Measurements from ENCODE around the gene MPPED2. TPM values are rescaled to one million over a fixed set of nuclear protein-coding genes. Genes with fewer than 3 reads are reported as not detected.

Gene MPPED2
- total RNA-seq, 1 donor from 2014 or later, result 25.9 TPM

DNA sequence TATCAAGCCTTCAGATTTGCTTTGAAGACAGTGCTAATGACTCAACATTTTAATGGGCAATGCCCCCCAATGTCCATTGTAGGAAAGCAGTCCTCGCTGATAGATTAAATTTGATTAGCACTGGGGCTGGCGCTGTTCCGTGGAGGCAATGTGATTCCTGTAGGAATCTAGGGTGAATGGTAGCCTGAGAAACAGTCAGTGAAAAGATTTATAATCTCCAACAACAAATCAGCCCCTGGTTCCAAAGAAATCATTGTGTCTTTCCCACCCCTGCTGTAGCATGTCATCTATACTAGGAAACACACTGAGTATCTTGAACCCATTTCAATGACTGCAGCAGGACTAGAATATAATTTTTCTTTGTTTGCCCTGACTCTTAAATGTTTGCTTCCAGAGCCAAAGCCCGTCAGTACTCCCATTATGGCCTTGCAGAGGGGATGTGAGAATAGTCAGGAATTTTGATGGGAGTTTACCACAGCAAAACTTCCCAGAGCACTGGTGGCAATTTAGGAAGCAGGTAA, 36.1 kb downstream of the MPPED2 start:
- TF ChIP-seq, protein P1, sequence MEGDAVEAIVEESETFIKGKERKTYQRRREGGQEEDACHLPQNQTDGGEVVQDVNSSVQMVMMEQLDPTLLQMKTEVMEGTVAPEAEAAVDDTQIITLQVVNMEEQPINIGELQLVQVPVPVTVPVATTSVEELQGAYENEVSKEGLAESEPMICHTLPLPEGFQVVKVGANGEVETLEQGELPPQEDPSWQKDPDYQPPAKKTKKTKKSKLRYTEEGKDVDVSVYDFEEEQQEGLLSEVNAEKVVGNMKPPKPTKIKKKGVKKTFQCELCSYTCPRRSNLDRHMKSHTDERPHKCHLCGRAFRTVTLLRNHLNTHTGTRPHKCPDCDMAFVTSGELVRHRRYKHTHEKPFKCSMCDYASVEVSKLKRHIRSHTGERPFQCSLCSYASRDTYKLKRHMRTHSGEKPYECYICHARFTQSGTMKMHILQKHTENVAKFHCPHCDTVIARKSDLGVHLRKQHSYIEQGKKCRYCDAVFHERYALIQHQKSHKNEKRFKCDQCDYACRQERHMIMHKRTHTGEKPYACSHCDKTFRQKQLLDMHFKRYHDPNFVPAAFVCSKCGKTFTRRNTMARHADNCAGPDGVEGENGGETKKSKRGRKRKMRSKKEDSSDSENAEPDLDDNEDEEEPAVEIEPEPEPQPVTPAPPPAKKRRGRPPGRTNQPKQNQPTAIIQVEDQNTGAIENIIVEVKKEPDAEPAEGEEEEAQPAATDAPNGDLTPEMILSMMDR (IDR thresholded peaks at IDR 0.05; ENCODE audit: unreplicated experiment), result no peak
- no peaks in the 10 kb centered on the region for H3K9me3 Mint-ChIP-seq (ENCODE audit: low read depth)
- H3K27me3 Mint-ChIP-seq, result no peaks in the 10 kb centered on the region
- H3K4me1 Mint-ChIP-seq (ENCODE audit: low read depth), result peaks cover 27% of the 10 kb centered on the region
- DNase-seq (ENCODE audit: low spot score, unreplicated experiment), result no peak
- H3K27ac Mint-ChIP-seq, result no peak overlapping the region
- H3K4me3 Mint-ChIP-seq (ENCODE audit: low read depth), result no peak overlapping the region
- no peaks in the 10 kb centered on the region for H3K36me3 Mint-ChIP-seq (ENCODE audit: insufficient read depth)

DNA sequence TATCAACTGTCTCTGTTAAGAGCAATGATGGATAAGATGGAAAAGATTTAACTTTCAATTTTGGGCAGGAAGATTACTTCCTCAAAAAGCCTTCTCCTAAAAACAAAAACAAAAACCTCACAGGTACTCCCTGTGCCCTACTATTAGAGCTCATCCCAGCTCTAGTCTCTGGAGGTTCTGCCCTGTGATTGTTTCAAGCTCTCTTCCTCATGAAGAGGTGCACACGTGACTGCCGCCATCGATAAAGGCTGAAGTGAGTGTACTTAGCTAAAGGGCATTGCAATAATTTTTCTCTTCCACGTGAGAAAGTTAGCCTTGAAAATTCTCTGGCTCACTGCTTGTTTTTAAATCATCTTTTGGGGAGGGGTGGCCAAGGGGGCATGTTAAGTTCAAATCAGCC, 36.6 kb downstream of the MPPED2 start:
- H3K36me3 Mint-ChIP-seq (ENCODE audit: insufficient read depth), result no peaks in the 10 kb centered on the region
- H3K27ac Mint-ChIP-seq, result no peak overlapping the region
- H3K4me3 Mint-ChIP-seq (ENCODE audit: low read depth), result no peak overlapping the region
- DNase-seq (ENCODE audit: low spot score, unreplicated experiment), result no peak
- H3K4me1 Mint-ChIP-seq (ENCODE audit: low read depth), result peaks cover 27% of the 10 kb centered on the region
- no peaks in the 10 kb centered on the region for H3K9me3 Mint-ChIP-seq (ENCODE audit: low read depth)
- H3K27me3 Mint-ChIP-seq, result no peaks in the 10 kb centered on the region
- TF ChIP-seq, protein P1 (IDR thresholded peaks at IDR 0.05; ENCODE audit: unreplicated experiment), result no peak

DNA sequence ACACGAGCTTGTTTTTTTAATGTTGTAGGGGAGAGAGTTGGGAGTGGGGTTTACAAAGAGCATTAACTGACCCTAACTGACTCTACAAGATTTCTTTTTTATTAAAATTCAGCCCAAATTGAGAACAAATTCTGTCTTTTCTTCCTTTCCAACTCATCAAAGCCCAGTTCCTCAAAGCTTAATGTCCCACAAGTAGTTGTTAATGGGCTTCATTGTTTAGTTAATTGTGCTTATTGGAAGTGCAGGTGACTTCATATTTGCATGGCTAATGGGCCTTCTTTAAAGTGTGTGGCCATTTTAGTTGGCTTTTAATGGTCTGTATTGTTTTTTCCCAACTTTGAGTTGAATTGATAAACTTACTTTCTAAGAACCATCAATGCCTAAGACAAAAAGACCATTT, 39.8 kb downstream of the MPPED2 start:
- Mint-ChIP-seq H3K4me1 (ENCODE audit: low read depth) (peaks cover 23% of the 10 kb centered on the region), H3K27me3 (no peaks in the 10 kb centered on the region), H3K27ac (no peak overlapping the region), H3K36me3 (ENCODE audit: insufficient read depth) (no peaks in the 10 kb centered on the region), H3K4me3 (ENCODE audit: low read depth) (no peak overlapping the region), H3K9me3 (ENCODE audit: low read depth) (no peaks in the 10 kb centered on the region)
- DNase-seq (ENCODE audit: low spot score, unreplicated experiment), result no peak
- TF ChIP-seq, protein P1 (IDR thresholded peaks at IDR 0.05; ENCODE audit: unreplicated experiment), result no peak

DNA sequence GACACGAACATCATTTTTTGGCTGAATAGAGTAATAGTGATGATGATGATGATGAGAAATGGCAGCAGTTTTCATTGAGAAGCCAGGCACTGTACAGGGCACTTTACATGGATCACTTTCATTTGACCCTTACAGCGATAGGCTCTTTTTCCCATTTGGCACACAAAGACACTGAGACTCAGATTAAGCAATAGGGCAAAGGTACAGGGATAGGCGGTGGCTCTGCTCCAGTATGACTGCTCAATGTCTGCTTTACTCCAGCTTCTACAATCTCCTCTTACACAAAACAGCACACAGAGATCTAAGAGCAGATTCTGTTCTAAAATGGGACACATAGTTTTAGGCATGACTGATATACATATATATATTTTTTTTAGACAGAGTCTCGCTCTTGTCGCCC, 40.6 kb downstream of the MPPED2 start:
- H3K27ac Mint-ChIP-seq, result no peak overlapping the region
- peaks cover 23% of the 10 kb centered on the region for H3K4me1 Mint-ChIP-seq (ENCODE audit: low read depth)
- no peaks in the 10 kb centered on the region for H3K9me3 Mint-ChIP-seq (ENCODE audit: low read depth)
- no peak for DNase-seq (ENCODE audit: low spot score, unreplicated experiment)
- H3K27me3 Mint-ChIP-seq, result no peaks in the 10 kb centered on the region
- peaks cover under 1% of the 10 kb centered on the region for H3K36me3 Mint-ChIP-seq (ENCODE audit: insufficient read depth)
- no peak overlapping the region for H3K4me3 Mint-ChIP-seq (ENCODE audit: low read depth)
- TF ChIP-seq, protein P1 (IDR thresholded peaks at IDR 0.05; ENCODE audit: unreplicated experiment), result no peak

DNA sequence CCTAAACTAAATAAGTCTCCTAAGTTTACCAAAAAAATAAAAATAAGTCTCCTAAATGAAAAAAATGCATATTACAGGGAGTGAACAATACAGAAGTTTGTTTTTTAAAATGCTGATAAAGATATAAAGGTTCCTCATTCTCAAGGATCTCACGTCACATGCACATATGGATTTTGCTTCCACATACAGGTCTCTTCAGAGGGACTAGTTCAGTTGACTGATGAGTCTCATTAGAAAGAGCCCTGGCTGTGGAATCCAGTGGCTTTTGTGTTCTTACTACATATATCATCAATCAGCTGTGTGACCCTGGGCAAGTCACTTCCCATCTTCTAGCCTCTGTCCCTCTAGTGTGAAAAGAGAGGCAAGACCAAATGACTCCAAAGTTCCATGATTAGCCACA, 43.1 kb downstream of the MPPED2 start:
- Mint-ChIP-seq H3K27me3 (no peaks in the 10 kb centered on the region), H3K4me1 (ENCODE audit: low read depth) (peaks cover 12% of the 10 kb centered on the region), H3K27ac (no peak overlapping the region), H3K9me3 (ENCODE audit: low read depth) (no peaks in the 10 kb centered on the region), H3K36me3 (ENCODE audit: insufficient read depth) (peaks cover 2% of the 10 kb centered on the region), H3K4me3 (ENCODE audit: low read depth) (no peak overlapping the region)
- DNase-seq (ENCODE audit: low spot score, unreplicated experiment), result no peak
- TF ChIP-seq, protein P1 (IDR thresholded peaks at IDR 0.05; ENCODE audit: unreplicated experiment), result no peak
